ENCODE measurements around the gene PPP1R12C. TPM values are rescaled to one million over a fixed set of nuclear protein-coding genes. Genes with fewer than 3 reads are reported as not detected.
A peak's percentile ranks its signal among the peaks of the same experiment; 100 is the strongest.

The PPP1R12C gene
- total and polyA plus RNA-seq, 10 of the 15 experiments (the other 5 are each of a cell fraction or from before 2014, with no cell fraction given) = 1.4 to 84.7 (median 20.5) TPM

- no peak overlapping the region for H3K4me3 ChIP-seq
- no peaks in the 10 kb centered on the region for H3K9me3 ChIP-seq (replicated peaks; ENCODE audit: control insufficient read depth, insufficient read depth, low read length)
- no peaks in the 10 kb centered on the region for H3K4me1 ChIP-seq (ENCODE audit: control insufficient read depth, insufficient read depth, low read length)
- H3K36me3 ChIP-seq (ENCODE audit: control insufficient read depth in 2 of 2, insufficient read depth in 2 of 2, low read length in 1 of 2) = no peaks in the 10 kb centered on the region
- TF ChIP-seq ZNF207 (IDR thresholded peaks at IDR 0.05; ENCODE audit: borderline replicate concordance) (no peak), RAD51 (IDR thresholded peaks at IDR 0.05) (no peak), ELK1 (IDR thresholded peaks at IDR 0.05; ENCODE audit: low read depth, low read length) (no peak), ATF7 (IDR thresholded peaks at IDR 0.05; ENCODE audit: low read depth) (no peak), SMC3 (IDR thresholded peaks at IDR 0.05; ENCODE audit: borderline replicate concordance, low read length) (peak; percentile 28; the same call in 1 of the 2 replicates), RAD21 (IDR thresholded peaks at IDR 0.05; ENCODE audit: insufficient read depth, low read depth, low read length) (peak; percentile 38; the same call in 1 of the 2 replicates), CTCF (IDR thresholded peaks at IDR 0.05 in 2 of 3, conservative IDR thresholded peaks at IDR 0.05 in 1 of 3; ENCODE audit: control insufficient read depth in 2 of 3, extremely low read depth in 1 of 3, insufficient read depth in 1 of 3, low read depth in 3 of 3, low read length in 3 of 3) (peak; percentile 37 to 70 (median 45)), SUZ12 (IDR thresholded peaks at IDR 0.05; ENCODE audit: unreplicated experiment) (peak; percentile 48), BHLHE40 (IDR thresholded peaks at IDR 0.05; ENCODE audit: borderline replicate concordance in 1 of 2, low read depth in 2 of 2, low read length in 1 of 2) (no peak), ZBTB33 (IDR thresholded peaks at IDR 0.05) (no peak), MXI1 (IDR thresholded peaks at IDR 0.05; ENCODE audit: low read depth, low read length) (no peak), SRF (IDR thresholded peaks at IDR 0.05; ENCODE audit: low read depth in 2 of 2, low read length in 2 of 2) (no peak)
- TF ChIP-seq, protein P1, sequence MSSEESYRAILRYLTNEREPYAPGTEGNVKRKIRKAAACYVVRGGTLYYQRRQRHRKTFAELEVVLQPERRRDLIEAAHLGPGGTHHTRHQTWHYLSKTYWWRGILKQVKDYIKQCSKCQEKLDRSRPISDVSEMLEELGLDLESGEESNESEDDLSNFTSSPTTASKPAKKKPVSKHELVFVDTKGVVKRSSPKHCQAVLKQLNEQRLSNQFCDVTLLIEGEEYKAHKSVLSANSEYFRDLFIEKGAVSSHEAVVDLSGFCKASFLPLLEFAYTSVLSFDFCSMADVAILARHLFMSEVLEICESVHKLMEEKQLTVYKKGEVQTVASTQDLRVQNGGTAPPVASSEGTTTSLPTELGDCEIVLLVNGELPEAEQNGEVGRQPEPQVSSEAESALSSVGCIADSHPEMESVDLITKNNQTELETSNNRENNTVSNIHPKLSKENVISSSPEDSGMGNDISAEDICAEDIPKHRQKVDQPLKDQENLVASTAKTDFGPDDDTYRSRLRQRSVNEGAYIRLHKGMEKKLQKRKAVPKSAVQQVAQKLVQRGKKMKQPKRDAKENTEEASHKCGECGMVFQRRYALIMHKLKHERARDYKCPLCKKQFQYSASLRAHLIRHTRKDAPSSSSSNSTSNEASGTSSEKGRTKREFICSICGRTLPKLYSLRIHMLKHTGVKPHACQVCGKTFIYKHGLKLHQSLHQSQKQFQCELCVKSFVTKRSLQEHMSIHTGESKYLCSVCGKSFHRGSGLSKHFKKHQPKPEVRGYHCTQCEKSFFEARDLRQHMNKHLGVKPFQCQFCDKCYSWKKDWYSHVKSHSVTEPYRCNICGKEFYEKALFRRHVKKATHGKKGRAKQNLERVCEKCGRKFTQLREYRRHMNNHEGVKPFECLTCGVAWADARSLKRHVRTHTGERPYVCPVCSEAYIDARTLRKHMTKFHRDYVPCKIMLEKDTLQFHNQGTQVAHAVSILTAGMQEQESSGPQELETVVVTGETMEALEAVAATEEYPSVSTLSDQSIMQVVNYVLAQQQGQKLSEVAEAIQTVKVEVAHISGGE (CRISPR knock-in tag; IDR thresholded peaks at IDR 0.05) = no peak
- no peak overlapping the region for H3K9ac ChIP-seq (ENCODE audit: control insufficient read depth, insufficient read depth, low read length)
- H2AFZ ChIP-seq (ENCODE audit: control insufficient read depth, low read depth, low read length) = no peak overlapping the region
- H3K27me3 ChIP-seq (replicated peaks in 1 of 2; ENCODE audit: control insufficient read depth in 2 of 2, insufficient read depth in 2 of 2, low read length in 1 of 2) = no peaks in the 10 kb centered on the region; a peak in 2 of 4 replicates
- BruUV-seq (replicated peaks) = no TSS peak
- H3K79me2 ChIP-seq (ENCODE audit: control insufficient read depth, insufficient read depth, low read length) = no peaks in the 10 kb centered on the region
- ChIA-PET POLR2A (no interaction called here), RAD21 (ENCODE audit: unreplicated experiment) (interaction anchor here (1.3 kb wide), 1 partner anchor 486 kb away, joined by 3 read pairs; no protein-coding TSS in a partner anchor), CTCF (interaction anchor here (0.8 to 2.0 kb wide), 3 partner anchors 10 to 114 kb away, joined by 3 to 11 read pairs (median 3); no protein-coding TSS in a partner anchor), SMC1A (ENCODE audit: uncharacterized antibody, unreplicated experiment) (no interaction called here)
- ATAC-seq (peak; percentile 68), DNase-seq (ENCODE audit: low read depth, low spot score) (no peak), FAIRE-seq (no peak)
- in situ Hi-C loops (cut with MboI) (no loop called here), intact Hi-C loops (cut with micrococcal nuclease; ENCODE audit: unreplicated experiment) (no loop called here)
- no peak overlapping the region for H3K4me2 ChIP-seq (ENCODE audit: control insufficient read depth, insufficient read depth)
- WGBS (ENCODE audit: insufficient coverage, insufficient replicate concordance, low lambda C conversion rate, missing lambda C conversion rate) = 0% methylated on average over 3 of the region's 41 CpGs
- no peak overlapping the region for H3K27ac ChIP-seq (ENCODE audit: control insufficient read depth, insufficient read depth)
- no peaks in the 10 kb centered on the region for H4K20me1 ChIP-seq (ENCODE audit: control insufficient read depth, insufficient read depth)
These were observed 28.8 kb upstream of the PPP1R12C start for GRCh38 chr19:55146078-55146704.
